Large intestine (tissue), 3 donors: ENCODE results near the gene KLHDC10. TPM values are rescaled to one million over a fixed set of nuclear protein-coding genes. Genes with fewer than 3 reads are reported as not detected.
"Not testable (repeated sequence)": the region's sequence is repeated elsewhere in the genome, so short reads cannot be mapped to it uniquely, and the experiment has no call there.

Source experiments
- DNase-seq, 2 donors: peaks; one replicate each; pipeline versions ENCODE4 v3.0.0 to v3.0.0-alpha.2; 2013
- H3K27ac ChIP-seq: one replicate; pipeline ENCODE4 v1.5.1; 2013; ENCODE audit warnings: low read length
- H3K27me3 ChIP-seq: 2 replicates; pipeline ENCODE4 v1.6.1; 2013; ENCODE audit warnings: low read length; ENCODE audit not compliant: control insufficient read depth, insufficient read depth
- H3K36me3 ChIP-seq: 2 replicates; pipeline ENCODE4 v1.6.1; 2013; ENCODE audit warnings: low read length; ENCODE audit not compliant: control insufficient read depth, insufficient read depth
- H3K4me1 ChIP-seq: one replicate; pipeline ENCODE4 v1.6.1; 2013; ENCODE audit warnings: low read length; ENCODE audit not compliant: control insufficient read depth, insufficient read depth
- H3K4me3 ChIP-seq: one replicate; pipeline ENCODE4 v1.5.1; 2013; ENCODE audit warnings: low read length
- H3K9me3 ChIP-seq: one replicate; pipeline ENCODE4 v1.6.1; 2013; ENCODE audit warnings: mild to moderate bottlenecking, low read depth, low read length, moderate library complexity; ENCODE audit not compliant: control insufficient read depth
- WGBS: methylation state at CpG from one replicate; pipeline ENCODE4 v1.1.5; 2013; ENCODE audit warnings: low lambda C conversion rate; ENCODE audit not compliant: insufficient coverage; 5-methylcytosine and 5-hydroxymethylcytosine counted together
- polyA plus RNA-seq: library from polyadenylated mRNA; unstranded; fragments of 120-200 nt; gene quantifications from one replicate; pipeline ENCODE4 v1.2.1, GENCODE V29; 2013

The KLHDC10 gene
- polyA plus RNA-seq, 1 donor, result 30.2 TPM

GRCh38 chr7:130071701-130072622 lies 1.6 kb downstream of the KLHDC10 start:
- Histone ChIP-seq H3K9me3 (no peaks in the 10 kb centered on the region), H3K27me3 (no peaks in the 10 kb centered on the region), H3K4me3 (peak overlapping the region; percentile 74), H3K4me1 (peaks cover 7% of the 10 kb centered on the region), H3K27ac (no peak overlapping the region), H3K36me3 (no peaks in the 10 kb centered on the region)
- 6% methylated on average over 2 of the region's 11 CpGs for WGBS
- DNase-seq, result peak; percentile 76 to 82

- Histone ChIP-seq H3K36me3 (peaks cover 10% of the 10 kb centered on the region), H3K27me3 (no peaks in the 10 kb centered on the region), H3K4me1 (no peaks in the 10 kb centered on the region), H3K9me3 (peaks cover 5% of the 10 kb centered on the region), H3K4me3 (no peak overlapping the region), H3K27ac (no peak overlapping the region)
- no peak for DNase-seq
- WGBS, result no CpG with 5 or more reads among the region's 3 CpGs
Observed at GRCh38 chr7:130079846-130080394, 9.6 kb downstream of the KLHDC10 start.

- not testable (repeated sequence) for DNase-seq, H3K9me3 ChIP-seq, H3K4me1 ChIP-seq, H3K27ac ChIP-seq, H3K4me3 ChIP-seq, H3K27me3 ChIP-seq, H3K36me3 ChIP-seq
- WGBS, result 100% methylated on average over 1 of the region's 4 CpGs
Observed at GRCh38 chr7:130083497-130083896, 13.2 kb downstream of the KLHDC10 start.

- Histone ChIP-seq H3K27me3 (no peaks in the 10 kb centered on the region), H3K27ac (no peak overlapping the region), H3K4me1 (no peaks in the 10 kb centered on the region), H3K9me3 (peaks cover 5% of the 10 kb centered on the region), H3K36me3 (peaks cover 5% of the 10 kb centered on the region), H3K4me3 (no peak overlapping the region)
- no peak for DNase-seq
- no CpG with 5 or more reads among the region's 11 CpGs for WGBS
Observed at GRCh38 chr7:130084037-130084875, 13.9 kb downstream of the KLHDC10 start.

GRCh38 chr7:130085235-130085634 lies 14.9 kb downstream of the KLHDC10 start:
- H3K4me3 ChIP-seq, H3K27ac ChIP-seq, H3K9me3 ChIP-seq, H3K4me1 ChIP-seq, H3K36me3 ChIP-seq, DNase-seq, H3K27me3 ChIP-seq: not testable (repeated sequence)
- no CpG with 5 or more reads among the region's 5 CpGs for WGBS

GRCh38 chr7:130086938-130087337 lies 16.6 kb downstream of the KLHDC10 start:
- H3K27me3 ChIP-seq, result no peaks in the 10 kb centered on the region
- peaks cover 3% of the 10 kb centered on the region for H3K36me3 ChIP-seq
- no peak for DNase-seq
- H3K9me3 ChIP-seq, result no peaks in the 10 kb centered on the region
- no peak overlapping the region for H3K4me3 ChIP-seq
- H3K4me1 ChIP-seq, result no peaks in the 10 kb centered on the region
- no peak overlapping the region for H3K27ac ChIP-seq

- no peak for DNase-seq
- Histone ChIP-seq H3K27ac (no peak overlapping the region), H3K9me3 (no peaks in the 10 kb centered on the region), H3K36me3 (peaks cover 2% of the 10 kb centered on the region), H3K4me1 (no peaks in the 10 kb centered on the region), H3K4me3 (no peak overlapping the region), H3K27me3 (no peaks in the 10 kb centered on the region)
- 0% methylated on average over 1 of the region's 1 CpG for WGBS
Observed at GRCh38 chr7:130087364-130087763, 17.0 kb downstream of the KLHDC10 start.

- no CpG with 5 or more reads among the region's 4 CpGs for WGBS
- DNase-seq, result no peak
- H3K4me3 ChIP-seq, result no peak overlapping the region
- no peak overlapping the region for H3K27ac ChIP-seq
- no peaks in the 10 kb centered on the region for H3K9me3 ChIP-seq
- no peaks in the 10 kb centered on the region for H3K4me1 ChIP-seq
- no peaks in the 10 kb centered on the region for H3K36me3 ChIP-seq
- no peaks in the 10 kb centered on the region for H3K27me3 ChIP-seq
Observed at GRCh38 chr7:130090745-130091532, 20.6 kb downstream of the KLHDC10 start.

GRCh38 chr7:130091999-130092398 lies 21.7 kb downstream of the KLHDC10 start:
- H3K27me3 ChIP-seq, result no peaks in the 10 kb centered on the region
- no peaks in the 10 kb centered on the region for H3K36me3 ChIP-seq
- no peak for DNase-seq
- no peak overlapping the region for H3K4me3 ChIP-seq
- 89% methylated on average over 1 of the region's 1 CpG for WGBS
- no peak overlapping the region for H3K27ac ChIP-seq
- H3K9me3 ChIP-seq, result no peaks in the 10 kb centered on the region
- H3K4me1 ChIP-seq, result no peaks in the 10 kb centered on the region

- H3K9me3 ChIP-seq, result no peaks in the 10 kb centered on the region
- H3K4me1 ChIP-seq, result no peaks in the 10 kb centered on the region
- no peak overlapping the region for H3K27ac ChIP-seq
- DNase-seq, result peak in 1 of 2 donors; percentile 26
- no peaks in the 10 kb centered on the region for H3K36me3 ChIP-seq
- 83% methylated on average over 1 of the region's 2 CpGs for WGBS
- H3K27me3 ChIP-seq, result no peaks in the 10 kb centered on the region
- H3K4me3 ChIP-seq, result no peak overlapping the region
Observed at GRCh38 chr7:130092598-130092997, 22.3 kb downstream of the KLHDC10 start.
